ENCODE measurements around the gene GLYAT. TPM values are rescaled to one million over a fixed set of nuclear protein-coding genes. Genes with fewer than 3 reads are reported as not detected.

GLYAT gene
- total RNA-seq, 1 experiment from 2014 or later, result not detected

- ATAC-seq, result no peak
- Histone ChIP-seq H3K27me3 (ENCODE audit: control insufficient read depth, insufficient read depth, low read length) (no peaks in the 10 kb centered on the region), H3K4me3 (ENCODE audit: low read depth in 2 of 2, low read length in 2 of 2) (no peak overlapping the region), H3K36me3 (ENCODE audit: control insufficient read depth, insufficient read depth, low read length) (no peaks in the 10 kb centered on the region), H3K4me1 (ENCODE audit: control insufficient read depth, insufficient read depth, low read length) (no peaks in the 10 kb centered on the region), H3K27ac (ENCODE audit: low read length) (no peak overlapping the region), H3K9me3 (ENCODE audit: control insufficient read depth, insufficient read depth, low read depth, low read length) (no peaks in the 10 kb centered on the region)
- CTCF ChIA-PET, result no interaction called here
- POLR2A ChIA-PET, result no interaction called here
- in situ Hi-C loops (cut with HindIII; ENCODE audit: low pct_unique_long_range_greater_than_20kb, low sequenced_read_pairs) (no loop called here), intact Hi-C loops (cut with micrococcal nuclease; ENCODE audit: unreplicated experiment) (no loop called here)
- no TSS peak for BruUV-seq (replicated peaks)
- TF ChIP-seq REST (IDR thresholded peaks at IDR 0.05; ENCODE audit: insufficient read depth in 1 of 2, low read depth in 2 of 2, low read length in 1 of 2) (no peak), CTCF (IDR thresholded peaks at IDR 0.05) (no peak), TCF7L2 (IDR thresholded peaks at IDR 0.05; ENCODE audit: low read depth, low read length) (no peak), POLR2AphosphoS5 (IDR thresholded peaks at IDR 0.05; ENCODE audit: low read depth, low read length) (no peak), SIN3A (IDR thresholded peaks at IDR 0.05; ENCODE audit: borderline replicate concordance, insufficient read depth, low read depth, low read length) (no peak)
- no peak for DNase-seq (ENCODE audit: low read depth, low spot score)
Measured at GRCh38 chr11:58765078-58765477, 33.3 kb upstream of the GLYAT start.

DNA sequence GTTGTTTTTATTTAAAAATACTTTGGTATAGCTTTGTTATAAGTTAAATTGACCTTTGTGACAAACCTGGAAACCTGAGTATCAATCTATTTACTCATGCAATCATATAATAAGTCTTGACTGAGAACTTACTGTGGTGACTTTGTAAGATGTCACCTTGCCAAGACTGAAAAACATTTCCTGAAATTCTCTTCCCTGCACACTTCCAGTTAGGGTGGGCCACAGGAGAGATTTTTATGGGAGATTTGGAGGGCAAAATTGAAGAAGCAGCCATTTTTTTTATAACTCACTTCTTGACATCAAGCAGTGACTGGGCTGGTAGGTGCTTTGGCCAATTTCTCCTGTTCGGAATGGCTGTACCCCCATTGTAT lies 31.4 kb upstream of the GLYAT start:
- ChIA-PET POLR2A (no interaction called here), CTCF (no interaction called here)
- Histone ChIP-seq H3K27me3 (ENCODE audit: control insufficient read depth, insufficient read depth, low read length) (no peaks in the 10 kb centered on the region), H3K4me1 (ENCODE audit: control insufficient read depth, insufficient read depth, low read length) (no peaks in the 10 kb centered on the region), H3K27ac (ENCODE audit: low read length) (no peak overlapping the region), H3K9me3 (ENCODE audit: control insufficient read depth, insufficient read depth, low read depth, low read length) (no peaks in the 10 kb centered on the region), H3K4me3 (ENCODE audit: low read depth in 2 of 2, low read length in 2 of 2) (no peak overlapping the region), H3K36me3 (ENCODE audit: control insufficient read depth, insufficient read depth, low read length) (no peaks in the 10 kb centered on the region)
- intact Hi-C loops (cut with micrococcal nuclease; ENCODE audit: unreplicated experiment), result no loop called here
- BruUV-seq (replicated peaks), result no TSS peak
- in situ Hi-C loops (cut with HindIII; ENCODE audit: low pct_unique_long_range_greater_than_20kb, low sequenced_read_pairs), result no loop called here
- ATAC-seq, result no peak
- no peak for TF ChIP-seq CTCF (IDR thresholded peaks at IDR 0.05)
- no peak for DNase-seq (ENCODE audit: low read depth, low spot score)
